Renal pelvis (tissue), 4 donors: Measurements from ENCODE around the gene APBA2. TPM values are rescaled to one million over a fixed set of nuclear protein-coding genes. Genes with fewer than 3 reads are reported as not detected.

Experiments used
- DNase-seq: peaks from one replicate; pipeline ENCODE4 v3.0.0-alpha.2; 2013
- polyA plus RNA-seq, 3 donors: library from polyadenylated mRNA; unstranded; fragments of 120-200 nt; gene quantifications; one replicate each; pipeline ENCODE4 v1.2.1, GENCODE V29; 2013; ENCODE audit not compliant: insufficient read length in 3 of 3

Gene APBA2
- polyA plus RNA-seq, 3 donors, result 12.6 to 18.3 (median 15.3) TPM

DNA sequence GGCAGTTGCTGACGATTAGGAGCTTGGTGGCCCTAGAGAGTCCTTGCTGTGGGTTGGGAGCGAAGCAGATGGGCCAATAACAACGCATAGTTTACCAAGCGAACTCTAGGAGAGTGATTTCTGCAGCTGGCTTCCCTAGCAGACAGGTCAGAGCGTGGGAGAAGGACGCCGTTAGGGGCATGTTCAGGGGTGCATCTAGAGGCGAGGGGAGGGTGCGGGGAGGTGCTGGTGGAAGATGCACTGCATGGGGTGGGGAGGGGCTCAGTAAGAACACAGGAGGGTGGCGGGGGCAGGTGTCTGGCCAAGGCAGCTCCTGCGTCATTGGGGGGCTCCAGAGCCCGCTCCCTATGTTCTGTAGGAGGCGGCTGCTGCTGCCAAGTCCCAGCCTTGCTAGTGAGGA is 8.9 kb downstream of the APBA2 start:
- DNase-seq, result no peak

- DNase-seq, result no peak
Observed at GRCh38 chr15:28895146-28895545, 9.4 kb downstream of the APBA2 start.

DNA sequence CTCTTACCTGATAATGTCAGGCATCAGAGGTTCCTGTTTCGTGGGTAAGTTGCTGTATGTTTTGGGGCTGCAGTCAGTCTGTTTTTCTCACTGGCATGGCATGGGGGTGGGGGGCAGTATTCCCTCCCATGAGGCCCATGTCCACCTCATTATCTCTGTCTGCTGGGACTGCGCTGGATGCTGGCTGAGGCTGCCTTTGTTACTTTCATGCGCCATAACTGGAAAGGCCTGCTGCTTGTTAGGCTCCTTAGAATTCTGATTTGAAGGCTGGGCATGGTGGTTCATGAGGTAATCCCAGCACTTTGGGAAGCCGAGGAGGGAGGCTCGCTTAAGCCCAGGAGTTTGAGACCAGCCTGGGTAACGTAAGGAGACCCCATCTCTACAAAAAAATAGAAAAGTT is 9.8 kb downstream of the APBA2 start:
- DNase-seq, result no peak

DNA sequence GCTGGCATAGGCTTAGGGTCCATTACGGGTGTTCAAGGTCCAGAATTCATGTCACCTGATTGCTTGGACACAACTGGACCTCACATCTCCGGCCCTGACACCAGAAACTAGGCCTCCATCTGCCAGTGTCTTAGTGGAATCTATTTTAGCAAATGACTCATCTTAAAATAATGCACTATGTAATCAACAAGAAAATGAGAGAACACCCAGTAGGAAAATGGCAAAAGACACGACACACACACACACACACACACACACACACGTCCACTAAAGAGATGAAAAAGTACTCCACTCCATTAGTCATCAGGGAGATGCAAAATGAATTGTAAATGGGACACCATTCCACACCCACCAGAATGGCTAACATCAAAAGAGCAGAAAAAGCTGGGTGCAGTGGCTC is 11.2 kb downstream of the APBA2 start:
- no peak for DNase-seq

DNA sequence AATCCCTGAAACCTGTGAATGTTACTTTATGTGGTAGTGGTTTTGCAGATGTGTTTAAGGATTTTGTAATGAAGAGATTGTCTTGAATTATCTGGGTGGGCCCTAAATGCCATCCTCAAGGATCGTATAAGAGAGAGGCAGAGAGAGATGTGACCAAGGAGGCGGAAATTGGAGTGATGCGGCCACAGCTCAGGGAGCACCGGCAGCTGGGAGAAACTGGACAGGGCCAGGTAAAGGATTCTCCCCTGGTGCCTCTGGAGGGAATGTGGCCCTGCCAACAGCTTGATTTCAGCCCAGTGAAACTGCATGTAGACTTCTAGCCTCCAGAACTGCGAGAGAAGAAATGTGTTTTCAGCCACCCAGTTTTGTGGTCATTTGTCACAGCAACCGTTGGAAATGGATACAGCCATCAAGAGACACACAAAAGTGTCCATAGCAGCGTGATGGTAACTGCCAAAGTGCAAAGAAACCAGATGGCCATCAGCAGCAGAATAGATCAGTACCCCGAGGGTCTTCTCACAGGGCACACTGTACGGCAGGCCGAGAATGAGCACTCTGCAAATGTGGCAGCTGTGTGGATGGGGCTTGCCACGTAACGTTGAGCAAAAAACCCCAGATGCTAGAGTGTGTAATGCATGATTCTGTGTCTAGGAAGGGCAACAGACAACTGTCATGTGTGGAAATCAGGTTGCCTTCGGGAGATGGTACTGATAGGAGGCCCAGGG is 12.2 kb downstream of the APBA2 start:
- DNase-seq, result no peak

- DNase-seq, result no peak
Observed at GRCh38 chr15:28899061-28899738, 13.4 kb downstream of the APBA2 start.

DNA sequence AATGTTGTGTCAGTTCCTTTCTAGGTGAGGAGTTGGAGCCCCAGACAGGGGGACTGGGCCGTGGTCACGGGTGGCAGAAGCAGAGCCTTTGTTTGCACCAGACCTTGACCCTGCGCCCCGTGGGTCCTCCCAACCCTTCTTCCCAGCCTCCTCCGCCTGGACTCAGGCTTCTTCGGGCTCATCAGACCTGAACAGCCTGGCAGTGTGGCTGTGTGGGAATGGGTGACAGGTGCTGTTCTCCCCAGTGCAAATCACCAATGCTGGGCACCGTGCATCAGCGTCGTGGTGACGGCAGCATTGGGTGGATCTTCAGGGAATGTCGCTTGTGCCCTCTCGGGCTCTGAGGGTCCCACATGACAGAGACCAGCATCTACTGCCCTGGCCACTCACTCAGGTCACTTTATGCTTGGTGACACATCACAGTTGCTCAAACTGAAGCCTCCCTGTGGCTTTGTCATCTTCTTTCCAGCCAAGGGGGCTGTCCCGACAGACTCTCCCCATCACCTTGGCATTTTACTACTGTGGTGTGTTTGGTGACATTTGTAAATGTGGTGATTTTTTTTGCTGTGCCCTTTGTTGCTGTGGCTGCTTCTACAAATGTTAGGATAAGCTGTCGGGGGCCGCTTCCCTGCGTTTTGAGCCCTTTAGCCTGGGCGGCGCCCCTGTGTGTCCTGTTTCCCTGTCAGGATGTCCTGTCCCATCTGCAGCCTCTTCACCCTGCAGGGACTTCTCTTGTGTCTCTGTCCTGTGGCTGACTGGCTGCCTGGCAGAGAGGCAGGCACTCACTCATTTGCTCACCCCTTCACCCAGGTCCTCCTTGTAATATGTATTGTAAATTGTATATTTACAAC is 14.5 kb downstream of the APBA2 start:
- no peak for DNase-seq

- no peak for DNase-seq
Observed at GRCh38 chr15:28900892-28901586, 15.3 kb downstream of the APBA2 start.

- DNase-seq, result no peak
Observed at GRCh38 chr15:28901587-28901980, 15.8 kb downstream of the APBA2 start.

DNA sequence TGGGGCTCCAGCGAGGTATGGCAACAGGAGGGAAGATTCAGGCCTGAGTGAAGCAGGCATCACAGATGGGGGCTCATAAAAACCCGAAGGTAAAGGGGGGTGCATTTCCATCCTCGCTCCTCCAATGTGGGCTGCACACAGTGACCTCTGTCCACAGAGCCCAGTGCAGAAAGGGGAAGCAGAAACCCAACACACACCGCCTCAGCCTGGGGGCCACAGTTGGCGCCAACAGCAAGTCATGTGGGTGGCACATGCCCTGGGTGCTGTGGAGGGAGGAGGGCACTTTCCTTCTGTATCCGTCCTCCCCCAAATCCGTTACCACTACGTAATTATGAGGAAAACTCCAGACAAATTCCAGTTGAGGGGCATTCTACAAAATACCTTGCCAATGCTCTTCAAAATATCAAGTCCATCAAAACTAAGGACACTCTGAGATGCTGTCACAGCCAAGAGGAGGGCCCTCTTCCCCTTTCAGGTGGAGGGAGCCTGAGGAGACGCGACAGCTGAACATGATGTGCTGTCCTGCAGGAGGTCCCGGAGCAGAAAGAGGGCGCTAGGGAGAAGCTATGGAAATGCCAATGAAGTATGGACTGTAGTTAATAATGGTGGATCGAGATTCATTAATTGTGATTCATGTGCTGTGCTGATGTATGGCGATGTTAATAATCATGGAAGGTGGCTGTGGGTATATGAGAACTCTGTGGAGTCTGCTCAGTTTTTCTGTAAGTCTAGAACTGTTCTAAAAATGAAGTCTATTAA is 16.4 kb downstream of the APBA2 start:
- DNase-seq, result no peak

DNA sequence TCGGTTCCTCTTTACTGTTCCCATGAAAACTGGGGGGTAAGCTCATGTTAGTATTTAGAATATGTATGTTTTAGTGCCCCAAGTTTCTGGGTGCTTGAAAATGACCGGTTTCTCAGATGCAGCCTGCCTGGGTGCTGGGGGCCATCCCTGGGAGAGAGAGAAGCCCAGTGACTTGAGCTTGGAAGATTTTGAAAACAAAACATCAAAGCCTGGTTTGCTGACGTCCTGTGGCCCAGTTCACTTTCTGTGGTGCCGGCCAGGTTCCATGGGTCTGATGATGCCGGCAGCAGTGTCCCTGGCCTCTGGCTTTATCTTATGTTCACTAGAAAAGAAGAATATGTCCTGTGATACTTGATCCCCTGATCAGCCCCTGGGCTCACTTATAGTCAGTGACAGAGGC is 17.1 kb downstream of the APBA2 start:
- DNase-seq, result no peak

DNA sequence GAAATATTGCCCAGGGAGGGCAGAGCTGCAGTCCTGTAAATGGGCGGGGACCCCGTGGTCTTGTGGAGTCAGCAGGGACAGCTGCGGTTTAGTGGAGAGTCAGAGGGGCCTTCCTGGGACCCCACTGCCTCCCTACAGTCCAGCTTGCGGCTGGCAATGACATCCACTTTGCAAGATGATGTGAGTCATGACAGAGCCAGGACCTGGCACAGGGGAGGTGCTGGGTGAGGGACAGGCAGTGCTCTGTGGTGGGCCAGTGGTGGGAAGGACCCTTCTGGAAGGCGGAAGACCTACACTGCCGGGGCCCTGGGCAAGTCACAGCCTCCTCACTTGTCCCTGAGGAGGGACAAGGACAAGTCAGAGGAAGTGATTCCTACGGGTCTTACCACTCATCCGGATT is 17.8 kb downstream of the APBA2 start:
- no peak for DNase-seq

- DNase-seq, result no peak
Observed at GRCh38 chr15:28904003-28904402, 18.2 kb downstream of the APBA2 start.

GRCh38 chr15:28904541-28905315 is 19.0 kb downstream of the APBA2 start:
- DNase-seq, result no peak

DNA sequence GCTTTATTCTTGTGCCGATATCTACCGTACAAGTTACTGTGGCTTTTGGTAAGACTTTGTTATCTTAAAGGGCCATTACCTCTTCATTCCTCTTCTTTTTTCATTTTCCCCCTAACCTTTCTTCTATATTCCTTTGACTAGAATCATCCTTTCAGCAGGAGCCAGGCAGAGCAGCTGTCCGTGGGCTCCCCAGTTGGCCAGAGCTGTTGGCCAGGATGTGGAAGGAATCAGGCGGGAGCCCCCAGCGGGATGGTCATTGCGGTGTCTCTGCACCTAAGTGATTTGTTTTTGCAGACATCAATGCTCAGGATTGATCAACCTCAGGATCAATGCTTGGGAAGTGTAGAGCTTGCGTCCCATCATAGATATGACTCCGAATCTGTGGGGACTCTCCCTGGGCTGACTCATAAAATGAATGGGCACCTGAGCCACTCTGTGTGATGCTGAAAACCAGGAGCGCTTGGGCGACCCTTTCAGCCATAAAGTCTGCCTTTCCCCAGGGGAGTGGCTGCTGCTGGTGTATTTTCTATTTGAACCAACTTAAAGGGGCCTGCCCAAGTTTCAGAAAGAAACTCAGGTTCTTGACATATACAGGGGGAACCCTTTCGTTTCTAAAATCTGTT is 21.7 kb downstream of the APBA2 start:
- no peak for DNase-seq

DNA sequence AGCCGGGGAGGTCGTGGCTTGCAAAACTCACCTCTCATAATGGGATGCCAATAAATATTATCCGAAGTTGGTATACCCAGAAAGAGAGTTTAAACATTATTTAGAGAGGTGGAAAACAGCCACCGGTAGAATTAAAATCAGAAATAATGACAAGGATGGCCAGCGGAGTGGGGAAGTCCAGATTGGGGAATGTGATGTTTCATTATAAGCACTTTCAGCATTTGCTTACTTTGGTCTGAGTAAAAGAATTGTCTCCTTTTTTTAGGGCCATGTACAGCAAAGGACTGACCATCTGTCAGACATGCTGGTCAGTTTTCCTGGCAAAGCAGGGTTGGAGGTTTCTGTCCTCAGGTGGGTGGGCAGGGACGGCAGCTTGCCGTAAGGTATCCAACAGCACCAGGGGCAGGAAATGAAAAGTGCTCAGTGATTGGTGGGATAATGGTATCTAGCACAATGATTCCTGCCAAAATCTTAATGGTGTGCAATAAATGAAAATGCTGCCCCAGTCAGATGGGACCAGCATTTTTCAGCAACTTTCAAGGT is 24.3 kb downstream of the APBA2 start:
- no peak for DNase-seq

- no peak for DNase-seq
Observed at GRCh38 chr15:28911310-28911931, 25.6 kb downstream of the APBA2 start.

DNA sequence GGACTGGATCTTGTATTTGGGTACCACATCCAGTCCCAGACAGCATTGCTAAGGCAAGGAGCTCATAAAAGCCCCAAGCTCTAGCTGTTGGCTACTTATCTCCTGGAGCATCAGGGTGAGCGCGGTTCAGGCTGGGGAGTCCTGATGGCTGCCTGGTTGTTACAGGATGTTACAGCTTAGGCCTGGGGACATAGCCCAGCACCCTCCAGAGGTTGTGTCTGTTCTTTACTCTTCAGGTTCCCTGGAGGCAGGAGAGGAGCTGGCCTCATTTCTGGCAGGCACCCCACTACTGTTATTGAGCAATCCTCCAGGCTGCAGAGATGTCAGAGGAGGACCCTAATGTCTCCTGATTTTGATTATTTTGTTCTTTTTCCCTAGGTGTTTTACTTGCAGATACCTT is 26.6 kb downstream of the APBA2 start:
- DNase-seq, result no peak

DNA sequence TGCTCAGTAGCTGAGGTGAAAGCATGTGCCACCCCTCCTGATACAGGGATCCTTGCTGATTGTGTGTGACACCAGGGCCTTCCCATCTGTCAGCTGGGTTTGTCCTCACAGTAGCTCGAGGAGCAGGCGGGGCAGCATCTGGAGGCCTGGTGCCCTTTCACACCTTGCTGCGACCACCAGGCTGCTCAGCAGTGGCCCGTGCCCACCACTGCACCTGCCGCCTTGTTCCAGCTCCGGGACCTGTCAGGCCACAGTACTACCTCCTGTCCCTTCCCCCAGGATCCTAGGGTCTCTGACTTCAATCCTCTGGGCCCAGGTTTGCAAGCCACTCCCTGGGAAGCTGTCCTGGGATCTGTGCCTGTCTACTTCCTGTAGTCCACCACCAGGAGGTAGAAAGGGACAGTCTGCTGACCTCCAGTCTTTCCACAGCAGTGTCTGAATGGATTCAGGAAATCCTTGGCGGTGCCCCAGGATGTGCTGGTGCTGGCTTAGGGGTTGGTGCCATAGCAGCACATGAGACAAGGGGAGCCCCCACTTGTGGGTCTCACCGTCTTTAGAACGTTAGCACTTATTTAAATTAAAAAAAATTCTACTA is 27.5 kb downstream of the APBA2 start:
- no peak for DNase-seq
